Epithelial cell of prostate (primary cell): Measurements from ENCODE around the gene RDH5.
A peak's percentile ranks its signal among the peaks of the same experiment; 100 is the strongest.

ENCODE experiments used
- DNase-seq: peaks from one replicate; pipeline ENCODE4 v3.0.0-alpha.2; 2011; ENCODE audit warnings: low read depth, low spot score
- H3K27ac ChIP-seq: fragments of 450-650 bp; 2 replicates; pipeline ENCODE4 v1.5.1; 2017; ENCODE audit warnings: mild to moderate bottlenecking

RDH5 gene

DNA sequence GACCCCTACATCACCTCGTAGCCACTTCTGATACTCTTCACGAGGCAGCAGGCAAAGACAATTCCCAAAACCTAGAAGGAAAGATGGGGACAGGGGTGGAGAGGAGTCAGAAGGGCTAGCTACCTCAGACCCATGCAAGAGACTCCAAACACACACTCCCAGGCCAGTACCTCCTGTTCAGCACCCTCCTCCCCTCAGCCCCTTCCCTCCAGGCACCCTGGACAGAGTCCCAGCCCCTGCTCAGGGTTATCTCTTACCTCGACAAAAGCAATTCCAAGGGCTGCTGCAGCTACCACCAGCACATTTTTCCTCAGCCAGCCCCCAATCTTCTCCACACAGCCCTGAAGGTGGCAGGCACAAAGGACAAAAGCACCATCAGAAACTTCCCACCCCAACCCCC lies 5.4 kb downstream of the RDH5 start:
- peak overlapping the region; percentile 98 for H3K27ac ChIP-seq
- DNase-seq: no peak

DNA sequence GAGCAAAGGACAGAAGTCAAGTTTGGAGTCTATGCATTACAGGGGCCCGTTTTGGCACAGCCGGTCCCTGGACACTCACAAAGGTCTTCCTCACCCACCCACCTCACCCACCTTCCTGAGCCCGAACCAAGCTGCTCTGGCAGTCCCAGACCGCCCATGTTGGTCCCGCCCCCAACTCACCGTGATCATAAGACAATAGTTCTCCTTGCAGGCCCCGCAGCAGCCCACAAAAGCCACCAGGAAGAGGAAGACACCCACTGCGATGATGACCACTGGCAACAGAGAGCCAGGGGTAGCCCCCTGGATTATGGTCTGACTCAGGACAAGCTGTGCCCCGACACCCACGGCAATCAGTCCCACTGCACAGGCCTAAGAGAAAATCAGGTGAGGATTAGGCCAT lies 6.8 kb downstream of the RDH5 start:
- DNase-seq: no peak
- H3K27ac ChIP-seq: peak overlapping the region; percentile 98

DNA sequence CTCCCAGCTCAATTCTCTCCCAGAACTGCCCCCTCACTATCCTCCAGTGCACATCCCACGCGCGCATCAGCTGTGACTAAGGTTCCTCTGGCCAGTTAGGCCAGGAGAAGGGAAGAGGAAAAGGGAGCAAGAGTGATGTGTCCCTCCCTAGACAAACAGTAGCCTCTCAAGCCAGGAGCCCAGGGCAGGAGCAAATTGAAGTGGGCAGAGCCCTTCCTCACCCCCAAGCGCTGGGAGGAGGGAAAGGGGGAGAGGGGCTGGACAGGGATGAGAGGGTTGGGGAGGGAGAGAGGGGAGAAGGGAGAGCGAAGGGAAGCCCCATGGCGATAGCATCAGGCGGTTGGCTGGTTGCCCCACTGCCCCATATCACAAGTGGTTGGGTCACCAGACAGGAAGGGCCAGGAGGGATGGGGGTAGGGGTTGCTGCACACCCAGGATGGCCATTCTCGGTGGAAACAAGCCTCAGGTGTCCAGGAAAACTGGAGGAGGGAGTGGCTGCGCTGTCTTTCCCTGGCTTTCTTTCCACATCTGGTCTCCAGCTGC lies 7.5 kb downstream of the RDH5 start:
- H3K27ac ChIP-seq: peak overlapping the region; percentile 98
- no peak for DNase-seq

DNA sequence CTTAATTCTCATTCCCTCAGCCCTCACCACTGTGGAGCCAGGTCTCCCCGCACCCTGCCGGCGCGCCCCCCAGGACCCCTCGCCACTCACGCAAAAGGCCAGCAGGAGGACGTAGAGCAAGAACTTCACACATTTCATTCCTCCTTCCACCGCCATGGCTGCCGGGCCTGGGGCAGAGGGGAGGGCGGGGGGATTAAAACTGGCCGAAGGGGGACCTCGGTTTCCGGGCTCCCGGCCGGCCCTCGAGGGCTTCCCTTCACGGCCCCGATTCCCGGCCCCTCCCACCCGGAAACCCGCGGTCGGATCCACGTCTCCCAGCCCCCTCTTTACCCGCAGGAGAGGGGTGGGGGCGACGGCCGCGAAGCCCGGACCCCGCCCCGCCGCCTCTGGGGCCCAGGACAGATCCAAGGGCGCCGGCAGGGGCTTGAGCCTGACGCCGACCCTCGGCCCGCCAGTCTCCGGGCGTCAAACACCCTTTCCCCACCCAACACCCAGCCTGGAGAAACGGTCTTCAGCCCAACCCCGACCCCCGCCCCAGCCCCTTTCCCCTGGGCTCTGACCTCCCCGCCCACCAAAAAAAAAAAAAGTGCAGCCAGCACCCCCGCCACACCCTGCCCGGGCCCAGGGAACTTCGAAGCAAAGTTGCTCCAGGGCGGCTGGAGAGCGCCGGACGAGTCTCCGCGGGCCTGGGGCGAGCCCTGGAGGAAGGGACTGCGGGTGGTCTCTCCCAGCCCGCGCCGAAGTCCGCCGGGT lies 8.2 kb downstream of the RDH5 start:
- no peak for DNase-seq
- H3K27ac ChIP-seq: peak overlapping the region; percentile 98

DNA sequence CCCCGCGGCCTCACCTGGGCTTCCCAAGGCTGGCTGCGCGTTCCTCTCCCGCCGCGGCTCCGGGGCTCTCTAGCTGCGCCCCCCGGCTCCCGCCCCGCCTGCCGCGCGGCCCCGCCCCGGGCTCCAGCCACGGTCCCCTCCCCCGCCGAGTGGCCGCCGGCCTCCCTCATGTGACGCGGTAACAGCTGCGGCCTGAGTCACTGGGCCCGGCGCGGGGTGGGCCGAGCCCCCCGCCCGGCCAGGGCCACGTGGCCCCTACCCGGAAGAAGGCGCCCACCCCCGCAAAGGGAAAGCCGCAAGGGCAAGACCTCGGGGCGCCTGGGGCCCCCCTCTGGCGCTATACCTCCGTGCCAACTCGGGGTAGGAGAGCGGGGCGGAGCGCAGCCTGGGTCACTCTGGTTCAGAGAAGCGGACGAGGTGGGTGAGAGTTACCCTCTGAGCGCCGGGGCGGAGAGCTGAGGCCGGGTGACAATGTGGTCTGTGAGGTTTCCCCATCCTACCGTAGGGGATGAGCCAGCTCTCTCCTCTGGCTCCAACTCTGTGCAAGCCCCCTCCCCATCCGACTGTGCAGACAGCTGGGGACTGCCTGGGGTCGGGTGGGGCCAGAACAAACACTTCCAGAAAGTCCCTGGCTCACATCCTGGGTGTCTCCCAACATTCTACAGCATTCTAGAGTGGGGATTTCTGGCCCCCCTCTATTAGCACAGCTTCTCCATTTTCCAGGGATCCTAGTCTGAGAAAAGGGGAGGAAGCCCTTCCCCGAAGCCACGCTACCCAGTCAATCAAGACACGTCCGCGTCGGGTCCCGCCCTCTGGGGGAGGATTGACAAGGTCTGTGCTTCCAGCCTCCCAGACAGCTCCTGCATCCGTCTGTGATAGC lies 9.0 kb downstream of the RDH5 start, which contains the start of gene CD63:
TSS of gene CD63 (minus strand) at position 71 of the 880 bp plus-strand sequence. CDS start 668 bp downstream, outside the sequence.
- DNase-seq: no peak
- H3K27ac ChIP-seq: peak within 1 kb of the TSS; percentile 98

DNA sequence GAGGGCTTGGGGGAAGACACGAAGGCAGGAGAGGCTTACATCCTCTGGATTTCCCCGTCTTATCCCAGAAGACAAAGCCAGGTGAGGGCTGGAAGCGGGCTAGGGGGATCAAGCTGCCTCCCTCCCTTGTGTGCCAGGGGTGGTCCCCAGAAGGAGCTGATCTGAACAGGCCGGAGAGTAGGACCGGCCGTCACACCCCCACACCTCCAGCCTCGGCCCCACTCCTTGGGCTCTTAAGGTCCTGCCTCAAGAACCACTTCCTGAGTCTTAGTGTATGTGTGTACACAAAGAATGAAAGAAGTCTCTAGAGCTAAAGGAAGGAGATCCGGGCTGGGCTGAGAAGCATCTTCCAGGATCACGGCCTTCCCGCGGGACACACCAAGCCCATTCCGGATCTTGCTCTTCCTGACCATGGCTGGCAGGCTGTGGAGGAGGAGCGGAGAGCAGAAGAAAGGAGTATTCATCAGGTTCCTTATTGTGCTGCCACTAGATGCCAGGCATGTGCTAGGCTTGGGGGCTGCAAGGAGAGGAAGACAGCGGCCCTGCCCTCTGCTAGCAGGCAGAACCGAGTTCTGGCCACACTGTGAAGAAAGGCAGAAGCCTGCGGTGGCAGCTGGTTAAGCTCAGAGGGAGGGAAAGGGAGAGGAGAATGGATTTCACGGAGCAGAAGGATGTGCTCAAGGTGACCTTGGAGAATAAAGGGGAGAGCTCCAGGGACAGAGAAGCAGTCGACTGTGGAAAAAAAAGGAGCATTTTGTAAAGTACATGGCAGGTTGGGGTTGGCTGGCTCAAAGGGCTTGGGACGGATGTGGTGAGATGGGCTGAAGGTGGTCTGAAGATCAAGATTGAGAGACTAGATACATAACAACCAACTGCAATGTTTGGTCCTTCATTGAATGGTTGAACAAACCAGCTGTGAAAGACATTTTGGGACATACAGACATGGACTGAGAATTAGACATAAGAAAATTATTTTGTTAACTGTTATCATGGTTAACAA lies 9.9 kb downstream of the RDH5 start:
- peak overlapping the region; percentile 98 for H3K27ac ChIP-seq
- no peak for DNase-seq

DNA sequence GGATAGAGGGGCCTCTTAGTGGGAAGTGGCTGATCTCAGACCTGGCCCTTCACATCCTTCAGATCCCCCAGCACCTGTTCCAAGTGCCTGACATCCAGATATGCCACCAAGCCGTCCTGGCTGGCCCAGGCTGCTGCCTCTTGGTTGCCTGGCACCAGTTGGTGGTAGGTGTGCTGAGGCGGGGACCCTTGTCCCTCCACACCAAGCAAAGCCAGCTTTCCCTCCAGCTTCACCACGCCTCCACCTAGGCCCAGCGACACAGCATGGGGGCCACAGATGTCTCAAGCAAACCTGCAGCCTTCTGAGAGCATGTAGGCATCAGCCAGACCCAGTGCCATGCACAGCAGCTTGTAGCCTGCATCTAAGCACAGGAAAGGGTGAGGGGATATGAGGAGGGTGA lies 12.1 kb downstream of the RDH5 start:
- no peak overlapping the region for H3K27ac ChIP-seq

DNA sequence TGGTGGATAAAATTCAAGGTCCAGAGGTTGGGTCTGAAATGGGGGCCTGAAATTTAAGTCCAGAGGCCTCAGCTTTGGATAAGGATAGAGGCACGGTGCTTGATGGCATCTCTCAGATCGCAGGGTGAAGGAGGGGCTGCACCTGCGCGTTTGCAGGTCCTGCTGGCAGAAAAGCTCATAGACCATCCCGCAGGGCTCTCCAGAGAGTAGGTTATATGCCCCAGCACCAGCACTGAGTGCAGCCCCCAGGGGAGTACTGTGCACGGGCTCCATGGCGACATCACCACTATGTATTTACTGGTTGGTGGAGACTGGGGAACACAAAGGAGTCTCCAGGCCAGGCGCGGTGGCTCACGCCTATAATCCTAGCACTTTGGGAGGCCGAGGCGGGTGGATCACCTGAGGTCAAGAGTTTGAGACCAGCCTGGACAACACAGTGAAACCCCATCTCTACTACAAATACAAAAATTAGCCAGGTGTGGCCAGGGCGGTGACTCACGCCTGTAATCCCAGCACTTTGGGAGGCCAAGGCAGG lies 12.9 kb downstream of the RDH5 start:
- H3K27ac ChIP-seq: no peak overlapping the region
- no peak for DNase-seq

More for the DNA sequence above, 12.1 kb downstream of the RDH5 start:
- DNase-seq: no peak

DNA sequence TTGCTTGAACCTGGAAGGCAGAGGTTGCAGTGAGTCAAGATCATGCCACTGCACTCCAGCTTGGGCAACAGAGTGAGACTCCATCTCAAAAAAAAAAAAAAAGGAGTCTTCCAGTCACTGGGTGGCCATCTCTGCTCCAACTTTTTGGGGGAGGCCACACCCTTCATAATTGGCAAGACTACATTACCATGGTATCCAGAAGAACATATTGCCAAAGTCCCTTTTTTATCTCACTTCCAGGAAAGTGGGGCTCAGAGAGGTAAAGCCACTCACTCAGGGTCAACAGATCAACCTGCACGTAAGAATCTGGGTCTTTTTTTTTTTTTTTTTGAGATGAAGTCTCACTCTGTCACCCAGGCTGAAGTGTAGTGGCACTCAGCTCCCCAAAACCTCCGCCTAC lies 13.7 kb downstream of the RDH5 start:
- no peak for DNase-seq
- no peak overlapping the region for H3K27ac ChIP-seq

DNA sequence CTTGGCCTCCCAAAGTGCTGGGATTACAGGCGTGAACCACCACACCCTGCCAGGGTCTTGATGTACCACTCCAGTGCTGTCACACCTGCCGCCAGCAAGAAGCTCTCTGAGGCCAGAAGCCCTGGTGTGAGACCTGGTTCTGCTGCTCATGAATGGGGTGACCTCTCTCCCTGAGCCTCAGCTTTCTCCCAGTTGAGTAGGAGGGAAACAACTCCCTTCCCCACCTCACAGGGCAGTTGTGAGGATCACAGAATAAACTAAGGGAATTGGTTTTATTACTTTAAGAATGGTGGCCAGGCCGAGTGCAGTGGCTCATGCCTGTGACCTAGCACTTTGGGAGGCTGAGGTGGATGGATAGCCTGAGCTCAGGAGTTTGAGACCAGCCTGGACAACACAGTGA lies 14.4 kb downstream of the RDH5 start:
- H3K27ac ChIP-seq: no peak overlapping the region
- DNase-seq: no peak

DNA sequence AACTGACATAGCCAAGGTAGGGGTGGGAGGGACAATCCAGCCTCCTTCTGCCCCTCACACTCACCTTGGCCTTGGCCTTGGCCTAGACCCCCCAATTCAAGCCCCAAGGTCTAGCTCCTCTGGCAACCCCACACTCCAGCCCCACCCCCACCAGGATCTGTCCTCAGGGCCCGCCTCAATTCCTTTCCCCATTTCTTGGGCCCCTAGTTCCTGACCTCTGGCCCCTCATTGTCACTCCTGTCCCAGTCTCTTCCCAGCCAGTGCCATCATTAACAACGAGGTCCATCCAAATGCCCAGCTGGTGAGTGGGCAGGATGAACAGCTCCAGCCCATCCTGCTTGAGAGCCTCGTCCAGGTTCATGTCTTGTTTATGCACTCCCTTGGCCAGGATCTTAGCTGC lies 15.9 kb downstream of the RDH5 start:
- no peak overlapping the region for H3K27ac ChIP-seq
- no peak for DNase-seq

DNA sequence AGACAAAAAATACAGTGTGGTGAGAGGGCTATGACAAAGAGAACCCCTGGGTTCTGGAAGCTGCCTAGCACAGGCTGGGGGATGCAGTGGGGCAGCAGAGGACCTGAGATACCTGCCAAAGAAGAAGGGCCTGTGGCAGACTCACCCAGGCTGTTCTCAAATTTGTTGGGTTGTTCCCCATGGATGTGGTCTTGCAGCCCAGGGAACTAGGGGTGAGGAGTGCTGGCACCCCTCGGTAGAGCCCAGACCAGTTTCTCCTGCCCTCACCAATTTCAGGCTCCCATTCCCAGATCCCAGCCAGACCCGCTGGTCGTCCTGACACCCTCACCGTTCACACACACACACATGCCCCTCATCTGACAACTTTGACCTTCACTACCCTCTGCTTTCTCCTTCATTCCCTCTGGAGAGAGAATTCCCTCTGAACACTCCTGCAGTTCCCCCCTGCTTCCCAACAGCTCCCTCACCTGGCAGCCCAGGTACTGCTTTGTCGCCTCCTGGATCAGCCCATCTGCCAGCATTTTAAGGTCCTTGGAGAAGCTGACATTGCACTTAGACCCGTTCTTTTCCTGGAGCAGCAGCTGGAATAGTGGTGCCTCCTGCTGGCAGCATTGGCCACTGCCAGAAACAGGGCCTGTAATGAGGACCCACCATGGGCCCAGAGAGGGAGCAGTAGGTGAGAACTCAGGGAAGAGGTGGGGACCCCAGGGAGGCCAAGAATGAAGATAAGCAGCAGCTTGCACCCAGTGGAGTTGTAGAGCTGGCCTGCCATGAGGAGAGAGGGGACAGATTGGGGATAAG lies 16.8 kb downstream of the RDH5 start:
- no peak overlapping the region for H3K27ac ChIP-seq

DNA sequence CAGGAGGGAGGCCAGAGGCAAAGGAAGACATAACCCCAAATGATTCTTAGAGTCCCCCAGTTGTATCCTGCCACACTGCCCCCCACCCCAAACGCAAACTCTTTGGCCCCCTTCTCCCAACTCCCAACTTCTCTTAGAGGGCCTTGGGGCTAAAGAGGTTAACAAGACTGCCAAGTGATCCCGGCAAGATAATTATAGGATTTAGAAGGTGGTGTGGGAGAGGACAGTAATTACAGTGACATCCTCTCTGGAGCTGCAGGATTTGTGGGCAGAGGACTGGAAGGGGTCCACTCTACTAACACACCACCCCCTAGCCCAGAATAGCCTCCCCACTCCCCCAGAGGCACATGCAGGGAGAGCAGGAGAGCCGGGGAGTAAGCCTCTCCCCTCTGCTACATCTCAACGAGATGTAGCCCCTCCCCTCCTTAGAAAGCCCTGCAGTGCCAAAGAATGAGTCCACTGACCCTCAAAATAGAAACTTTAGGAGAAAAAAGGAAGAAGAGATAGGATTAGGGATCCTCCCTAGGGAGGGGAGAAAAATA lies 17.5 kb downstream of the RDH5 start:
- no peak overlapping the region for H3K27ac ChIP-seq
- DNase-seq: no peak

More for the DNA sequence above, 16.8 kb downstream of the RDH5 start:
- no peak for DNase-seq

DNA sequence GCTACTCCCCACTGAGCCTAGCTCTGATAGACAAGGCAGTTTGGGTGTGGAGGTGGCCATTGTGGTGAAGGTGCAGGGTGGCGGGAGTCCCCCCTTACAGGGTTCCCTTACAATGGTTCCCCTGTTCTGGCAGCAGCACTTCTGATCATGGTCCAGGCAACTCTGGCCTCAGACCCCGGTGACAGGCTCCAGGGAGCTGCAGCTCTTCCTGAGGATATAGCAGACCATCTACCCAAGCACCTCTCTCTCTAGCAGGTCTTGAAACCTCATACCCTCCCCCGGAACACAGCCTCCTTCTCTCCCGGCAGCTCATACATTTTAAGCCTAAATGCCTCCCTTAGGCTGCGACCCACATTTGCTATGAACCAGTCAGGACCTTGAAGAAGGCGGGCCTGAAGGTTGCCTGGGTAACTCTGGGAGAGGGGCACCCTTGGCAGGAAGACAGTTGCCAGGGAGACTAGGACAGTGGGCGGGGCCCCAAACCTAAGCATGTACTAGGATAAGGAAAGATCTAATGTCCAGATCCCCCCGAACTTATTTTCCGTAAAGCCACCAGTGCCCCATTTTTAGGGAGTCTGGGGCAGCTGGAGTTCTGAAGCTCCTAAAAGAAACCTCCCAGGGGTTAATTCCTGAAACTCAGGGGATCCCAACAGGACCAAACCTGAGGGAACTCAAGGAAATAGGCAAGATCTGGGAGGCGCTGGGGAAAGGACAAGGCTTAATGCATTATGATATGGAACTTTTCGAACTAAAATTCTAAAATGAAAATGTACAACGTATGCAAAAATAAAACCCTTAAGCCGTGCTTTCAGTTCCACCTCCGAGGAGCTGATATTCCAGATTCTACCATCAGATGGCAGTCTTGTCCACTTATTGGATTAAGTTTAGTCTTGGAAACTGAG lies 18.2 kb downstream of the RDH5 start:
- no peak overlapping the region for H3K27ac ChIP-seq
- DNase-seq: no peak

DNA sequence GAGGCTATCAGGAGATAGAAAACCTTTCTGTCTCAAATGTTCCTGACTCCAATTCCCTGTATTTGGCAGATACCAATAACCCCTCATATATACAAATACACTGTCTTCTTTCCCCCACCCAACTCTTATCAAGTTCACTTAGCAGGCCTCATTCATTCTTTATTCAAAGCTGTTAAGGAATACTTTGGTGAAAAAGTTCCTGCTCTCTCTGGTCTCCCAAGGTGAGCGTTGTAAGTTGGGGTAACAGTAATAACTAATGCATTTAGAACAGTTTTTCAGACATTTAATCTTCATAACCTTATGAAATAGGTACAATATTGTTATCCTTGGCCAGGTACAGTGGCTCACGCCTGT lies 18.8 kb downstream of the RDH5 start:
- H3K27ac ChIP-seq: no peak overlapping the region
- DNase-seq: no peak

DNA sequence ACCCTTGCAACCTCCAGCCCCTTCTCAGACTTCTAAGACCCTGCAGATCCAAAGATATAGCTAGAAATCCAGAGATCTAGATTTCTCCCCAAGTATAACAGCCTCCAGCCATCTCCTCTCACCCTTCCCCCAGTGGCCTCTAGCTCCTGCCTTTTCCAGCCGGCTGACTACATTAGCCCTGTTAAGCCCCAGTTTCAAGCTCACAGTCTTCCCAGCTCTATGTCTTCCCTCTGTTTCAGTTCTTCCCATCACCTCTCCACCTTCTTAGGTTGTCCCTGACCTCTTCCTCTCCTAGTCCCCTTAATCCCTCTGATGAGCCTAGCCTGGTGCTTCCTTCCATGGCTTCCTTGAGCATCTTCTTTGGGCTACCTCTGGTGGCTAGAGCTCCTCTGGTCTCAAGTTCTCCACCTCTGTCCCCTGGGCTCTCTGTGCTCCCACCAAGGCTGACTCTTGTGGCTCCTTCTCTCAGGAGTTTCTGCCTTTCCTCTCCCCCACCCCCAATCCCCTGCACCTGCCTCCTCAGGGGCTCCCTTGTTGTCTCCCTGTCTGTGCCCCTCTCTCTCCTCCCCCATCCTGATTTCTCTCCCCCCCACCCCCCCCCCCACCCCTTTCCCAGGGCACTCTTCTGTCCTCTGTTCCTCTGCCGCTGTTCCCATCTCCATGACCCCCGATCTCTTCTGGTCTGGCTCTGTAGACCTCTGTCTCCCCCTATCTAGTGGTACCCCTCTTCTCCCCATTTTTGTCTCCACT lies 21.9 kb downstream of the RDH5 start:
- DNase-seq: no peak
- H3K27ac ChIP-seq: no peak overlapping the region
